Common myeloid progenitor, CD34-positive (primary cell): Measurements from ENCODE around the gene LRRFIP2.

Source experiments
- CTCF ChIA-PET: fragments of 350-600 bp; sonication (Branson Sonifier 250); formaldehyde crosslinking; loops from one replicate; lab custom pipeline; 2021; ENCODE audit warnings: antibody characterized with exemption; lab: Charles Lee
- POLR2A ChIA-PET: fragments of 350-600 bp; sonication (Branson Sonifier 250); formaldehyde crosslinking; loops from one replicate; lab custom pipeline; 2021; ENCODE audit warnings: antibody characterized with exemption; lab: Charles Lee
- DNase-seq, 3 donors: peaks; one replicate each; pipeline versions ENCODE4 v3.0.0 to v3.0.0-alpha.2; 2013
- H3K27ac ChIP-seq, 2 experiments: 1 replicate in 1 of 2; 2 replicates in 1 of 2; pipeline ENCODE4 v1.7.0; 2013; ENCODE audit warnings: inconsistent platforms in 2 of 2, low read length in 2 of 2, mild to moderate bottlenecking in 2 of 2, low read depth in 1 of 2, moderate library complexity in 1 of 2; ENCODE audit not compliant: severe bottlenecking in 2 of 2, insufficient read depth in 1 of 2, poor library complexity in 1 of 2
- H3K27me3 ChIP-seq, 5 experiments: replicated peaks in 2 of 5; 1 replicate in 3 of 5; 2 replicates in 2 of 5; pipeline versions ENCODE4 v1.6.1 to v1.7.0; 2013; ENCODE audit warnings: low read length in 4 of 5, mild to moderate bottlenecking in 2 of 5, moderate library complexity in 2 of 5, inconsistent platforms in 1 of 5; ENCODE audit not compliant: insufficient read depth in 5 of 5, control insufficient read depth in 4 of 5
- H3K36me3 ChIP-seq, 4 experiments: 1 replicate in 2 of 4; 2 replicates in 2 of 4; pipeline versions ENCODE4 v1.6.1 to v1.7.0; 2013; ENCODE audit warnings: low read length in 3 of 4, control low read depth in 1 of 4, mild to moderate bottlenecking in 1 of 4; ENCODE audit not compliant: control insufficient read depth in 4 of 4, insufficient read depth in 4 of 4
- H3K4me1 ChIP-seq, 4 experiments: 1 replicate in 3 of 4; 2 replicates in 1 of 4; pipeline versions ENCODE4 v1.6.1 to v1.7.1; 2013; ENCODE audit warnings: low read length in 3 of 4, mild to moderate bottlenecking in 3 of 4, control low read depth in 1 of 4, inconsistent platforms in 1 of 4, moderate library complexity in 1 of 4; ENCODE audit not compliant: control insufficient read depth in 4 of 4, insufficient read depth in 4 of 4; ENCODE audit errors: control extremely low read depth in 1 of 4
- H3K4me3 ChIP-seq, 7 experiments: 1 replicate in 4 of 7; 2 replicates in 3 of 7; pipeline versions ENCODE4 v1.5.1 to v1.7.0; 2013; ENCODE audit warnings: mild to moderate bottlenecking in 7 of 7, low read length in 6 of 7, moderate library complexity in 6 of 7, inconsistent platforms in 2 of 7, low read depth in 2 of 7, control low read depth in 1 of 7; ENCODE audit not compliant: insufficient read depth in 4 of 7, control insufficient read depth in 1 of 7; ENCODE audit errors: extremely low read depth in 1 of 7
- H3K9me3 ChIP-seq, 5 experiments: 1 replicate in 4 of 5; 2 replicates in 1 of 5; pipeline versions ENCODE4 v1.6.1 to v1.7.1; 2013; ENCODE audit warnings: low read length in 4 of 5, mild to moderate bottlenecking in 2 of 5, inconsistent platforms in 1 of 5, low read depth in 1 of 5, moderate library complexity in 1 of 5; ENCODE audit not compliant: control insufficient read depth in 4 of 5, insufficient read depth in 2 of 5; ENCODE audit errors: control extremely low read depth in 1 of 5
- WGBS: methylation state at CpG from one replicate; pipeline ENCODE4 v1.1.5; 2013; ENCODE audit not compliant: insufficient coverage; 5-methylcytosine and 5-hydroxymethylcytosine counted together

The LRRFIP2 gene

GRCh38 chr3:37179144-37179967 is 5.0 kb upstream of the LRRFIP2 start:
- Histone ChIP-seq H3K9me3 (no peaks in the 10 kb centered on the region), H3K4me1 (peaks cover 3 to 47% (median 23%) of the 10 kb centered on the region in 4 experiments), H3K4me3 (no peak overlapping the region), H3K27ac (no peak overlapping the region), H3K27me3 (no peaks in the 10 kb centered on the region), H3K36me3 (no peaks in the 10 kb centered on the region)
- POLR2A ChIA-PET: interaction anchor here (1.2 kb wide), 1 partner anchor 186 kb away, joined by 3 read pairs; the partner anchor contains the start of genes EPM2AIP1 and MLH1
- CTCF ChIA-PET: interaction anchor here (1.5 kb wide), 1 partner anchor 16 kb away, joined by 3 read pairs; no protein-coding TSS in a partner anchor
- peak in 2 of 3 donors; percentile 33 to 56 for DNase-seq
- WGBS: 100% methylated on average over 1 of the region's 2 CpGs

DNA sequence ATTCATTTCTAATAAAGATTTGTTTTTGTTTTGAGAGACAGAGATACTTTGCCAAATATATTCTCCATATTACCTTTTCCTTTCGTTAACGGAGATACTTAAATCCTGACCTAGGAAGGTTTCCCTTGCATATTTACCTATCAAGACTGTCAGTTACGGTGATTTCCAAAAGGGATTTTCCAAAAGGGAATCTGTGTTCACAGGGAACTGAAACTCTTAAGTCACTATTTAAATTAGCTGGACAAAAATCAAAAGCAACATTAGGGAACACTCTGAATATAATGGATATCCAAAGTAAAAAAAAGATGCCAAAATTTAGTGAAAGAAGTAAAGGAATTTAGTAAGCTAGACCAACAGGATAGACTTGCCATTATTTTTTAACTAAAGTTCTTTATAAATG is 576 bp downstream of the LRRFIP2 start:
- Histone ChIP-seq H3K4me1 (peaks cover 20 to 86% (median 49%) of the 10 kb centered on the region in 4 experiments), H3K27me3 (no peaks in the 10 kb centered on the region), H3K36me3 (peaks cover 0 to 6% (median 2%) of the 10 kb centered on the region in 4 experiments), H3K4me3 (peak overlapping the region in 3 of 7 experiments; percentile 20 to 99 (median 93)), H3K9me3 (no peaks in the 10 kb centered on the region), H3K27ac (peak overlapping the region; percentile 43 to 93)
- POLR2A ChIA-PET: interaction anchor here (0.6 to 1.3 kb wide), 2 partner anchors 11 to 46 kb away, joined by 3 to 4 read pairs; no protein-coding TSS in a partner anchor
- DNase-seq: no peak
- CTCF ChIA-PET: interaction anchor here (0.6 to 1.5 kb wide), 5 partner anchors 8 to 88 kb away, joined by 3 read pairs; no protein-coding TSS in a partner anchor
- WGBS: 100% methylated on average over 2 of the region's 3 CpGs

GRCh38 chr3:37171144-37171543 is 3.2 kb downstream of the LRRFIP2 start:
- CTCF ChIA-PET: interaction anchor here (1.0 to 1.6 kb wide), 3 partner anchors 9 to 42 kb away, joined by 3 to 5 read pairs (median 4); no protein-coding TSS in a partner anchor
- Histone ChIP-seq H3K9me3 (no peaks in the 10 kb centered on the region), H3K4me3 (peak overlapping the region in 4 of 7 experiments; percentile 15 to 53 (median 32)), H3K36me3 (peaks cover 0 to 12% (median 8%) of the 10 kb centered on the region in 4 experiments), H3K4me1 (peaks cover 18 to 70% (median 37%) of the 10 kb centered on the region in 4 experiments), H3K27me3 (no peaks in the 10 kb centered on the region), H3K27ac (peak overlapping the region; percentile 17 to 38)
- POLR2A ChIA-PET: interaction anchor here (0.9 kb wide), 1 partner anchor 23 kb away, joined by 3 read pairs; no protein-coding TSS in a partner anchor
- WGBS: no CpG with 5 or more reads among the region's 4 CpGs
- DNase-seq: peak; percentile 83 to 97 (median 94)

DNA sequence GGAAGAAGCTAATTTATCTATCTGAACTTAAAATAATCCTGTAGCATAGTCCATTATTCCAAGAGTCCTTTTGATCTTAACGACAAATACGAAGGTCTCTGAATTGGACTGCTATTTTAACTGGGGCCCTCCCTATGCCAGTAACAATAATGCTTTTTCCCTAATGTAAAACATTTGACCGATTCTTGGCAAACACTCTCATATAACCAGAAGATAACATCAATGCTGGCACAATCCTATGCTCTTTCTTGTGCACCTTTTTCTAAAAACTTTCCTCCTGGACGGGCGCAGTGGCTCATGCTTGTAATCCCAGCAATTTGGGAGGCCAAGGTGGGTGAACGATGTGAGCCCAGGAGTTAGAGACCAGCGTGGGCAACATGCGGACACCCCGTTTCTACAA is 3.9 kb downstream of the LRRFIP2 start:
- CTCF ChIA-PET: interaction anchor here (1.0 to 1.6 kb wide), 4 partner anchors 8 to 43 kb away, joined by 3 to 5 read pairs (median 4); no protein-coding TSS in a partner anchor
- H3K4me3 ChIP-seq: peak overlapping the region in 2 of 7 experiments; percentile 26 to 53
- no peaks in the 10 kb centered on the region for H3K27me3 ChIP-seq
- 62% methylated on average over 3 of the region's 9 CpGs for WGBS
- DNase-seq: no peak
- peaks cover 0 to 12% (median 8%) of the 10 kb centered on the region in 4 experiments for H3K36me3 ChIP-seq
- POLR2A ChIA-PET: no interaction called here
- H3K4me1 ChIP-seq: peaks cover 18 to 69% (median 37%) of the 10 kb centered on the region in 4 experiments
- peak overlapping the region in 1 of 2 experiments; percentile 38 for H3K27ac ChIP-seq
- H3K9me3 ChIP-seq: no peaks in the 10 kb centered on the region

DNA sequence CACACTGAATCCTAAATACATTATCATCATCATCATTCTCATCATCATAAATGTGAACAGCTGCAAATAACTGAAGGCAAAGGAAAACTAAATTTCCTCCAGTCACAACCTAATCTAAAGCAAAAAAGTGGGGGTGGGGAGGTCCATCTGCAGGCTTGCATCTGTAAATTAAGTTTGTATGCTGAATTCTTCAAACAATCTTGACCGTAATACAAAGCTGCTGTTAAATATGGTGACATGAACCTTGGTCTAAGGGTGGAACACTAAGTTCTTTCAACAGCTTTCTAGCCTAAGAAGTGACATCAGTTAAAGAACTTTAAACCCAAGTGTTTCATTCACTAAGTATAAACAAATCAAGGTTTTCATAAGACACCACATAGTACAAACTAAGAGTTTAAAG is 4.3 kb downstream of the LRRFIP2 start:
- WGBS: no CpG with 5 or more reads among the region's 1 CpG
- Histone ChIP-seq H3K4me1 (peaks cover 18 to 64% (median 37%) of the 10 kb centered on the region in 4 experiments), H3K9me3 (no peaks in the 10 kb centered on the region), H3K36me3 (peaks cover 0 to 12% (median 8%) of the 10 kb centered on the region in 4 experiments), H3K4me3 (peak overlapping the region in 2 of 7 experiments; percentile 15 to 30), H3K27ac (no peak overlapping the region), H3K27me3 (no peaks in the 10 kb centered on the region)
- CTCF ChIA-PET: interaction anchor here (1.4 kb wide), 2 partner anchors 24 to 43 kb away, joined by 3 read pairs; no protein-coding TSS in a partner anchor
- POLR2A ChIA-PET: no interaction called here
- no peak for DNase-seq

GRCh38 chr3:37168896-37169295 is 5.5 kb downstream of the LRRFIP2 start:
- ChIA-PET POLR2A (no interaction called here), CTCF (interaction anchor here (1.0 kb wide), 1 partner anchor 9 kb away, joined by 4 read pairs; no protein-coding TSS in a partner anchor)
- Histone ChIP-seq H3K27me3 (no peaks in the 10 kb centered on the region), H3K4me1 (peaks cover 8 to 55% (median 31%) of the 10 kb centered on the region in 4 experiments), H3K36me3 (peaks cover 0 to 12% (median 8%) of the 10 kb centered on the region in 4 experiments), H3K27ac (no peak overlapping the region), H3K4me3 (no peak overlapping the region), H3K9me3 (no peaks in the 10 kb centered on the region)
- DNase-seq: no peak
- no CpG with 5 or more reads among the region's 1 CpG for WGBS
